HG03565 (cell line): ENCODE data around the gene PDIK1L.
A peak's percentile ranks its signal among the peaks of the same experiment; 100 is the strongest.

Experiments
- ATAC-seq: cut with Tn5 transposase; IDR thresholded peaks from one replicate; pipeline ENCODE4 v1.9.1; 2021; ENCODE audit warnings: mild to moderate bottlenecking, moderate library complexity; ENCODE audit not compliant: unreplicated experiment

The PDIK1L gene

GRCh38 chr1:26169198-26169554 lies 57.6 kb downstream of the PDIK1L start:
- ATAC-seq = no peak

DNA sequence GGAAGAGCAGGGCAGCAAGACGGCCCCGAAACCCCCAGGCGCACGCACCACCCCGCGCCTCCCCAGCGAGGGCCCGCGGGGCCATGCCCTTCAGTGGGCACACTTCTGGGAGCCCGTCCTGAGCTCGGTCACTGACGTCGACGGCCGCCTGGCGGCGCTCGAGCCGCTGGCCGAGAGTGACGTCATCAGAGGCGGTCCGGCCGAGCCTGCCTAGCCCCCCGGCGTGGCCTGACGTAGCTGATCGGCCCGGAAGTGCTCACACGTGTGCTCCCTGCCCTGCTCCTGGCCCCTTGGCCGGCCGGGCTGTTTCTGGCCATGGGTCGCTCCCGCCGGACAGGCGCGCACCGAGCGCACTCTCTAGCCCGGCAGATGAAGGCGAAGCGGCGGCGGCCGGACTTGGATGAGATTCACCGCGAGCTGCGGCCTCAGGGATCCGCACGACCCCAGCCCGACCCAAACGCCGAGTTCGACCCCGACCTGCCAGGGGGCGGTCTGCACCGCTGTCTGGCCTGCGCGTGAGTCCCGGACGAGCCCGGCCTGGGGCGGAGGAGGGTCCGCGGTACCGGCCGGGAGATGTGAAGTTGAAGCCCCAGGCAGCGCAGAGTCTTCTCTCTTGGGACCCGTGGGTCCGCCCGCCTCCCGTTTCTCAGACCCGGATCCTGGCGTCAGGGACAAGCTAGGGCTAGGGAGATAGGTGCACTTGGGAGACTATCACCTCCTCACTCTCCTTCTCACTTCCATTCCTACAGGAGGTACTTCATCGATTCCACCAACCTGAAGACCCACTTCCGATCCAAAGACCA lies 58.2 kb downstream of the PDIK1L start, which contains the start of gene ZNF593:
TSS of gene ZNF593 (plus strand) at position 240 of the 803 bp plus-strand sequence. CDS start at position 316, 76 bp downstream.
- peak; percentile 87 for ATAC-seq

DNA sequence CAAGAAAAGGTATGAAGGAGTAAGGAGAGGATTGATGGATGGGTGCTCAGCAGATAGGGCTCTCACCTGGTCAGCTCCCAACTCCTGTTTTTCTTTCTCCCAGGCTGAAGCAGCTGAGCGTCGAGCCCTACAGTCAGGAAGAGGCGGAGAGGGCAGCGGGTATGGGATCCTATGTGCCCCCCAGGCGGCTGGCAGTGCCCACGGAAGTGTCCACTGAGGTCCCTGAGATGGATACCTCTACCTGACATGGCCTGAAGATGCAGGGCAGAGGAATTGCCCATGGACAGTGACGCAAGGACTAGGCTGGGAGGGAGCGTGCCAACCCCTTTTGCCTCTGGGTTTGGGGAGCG lies 58.8 kb downstream of the PDIK1L start:
- no peak for ATAC-seq

DNA sequence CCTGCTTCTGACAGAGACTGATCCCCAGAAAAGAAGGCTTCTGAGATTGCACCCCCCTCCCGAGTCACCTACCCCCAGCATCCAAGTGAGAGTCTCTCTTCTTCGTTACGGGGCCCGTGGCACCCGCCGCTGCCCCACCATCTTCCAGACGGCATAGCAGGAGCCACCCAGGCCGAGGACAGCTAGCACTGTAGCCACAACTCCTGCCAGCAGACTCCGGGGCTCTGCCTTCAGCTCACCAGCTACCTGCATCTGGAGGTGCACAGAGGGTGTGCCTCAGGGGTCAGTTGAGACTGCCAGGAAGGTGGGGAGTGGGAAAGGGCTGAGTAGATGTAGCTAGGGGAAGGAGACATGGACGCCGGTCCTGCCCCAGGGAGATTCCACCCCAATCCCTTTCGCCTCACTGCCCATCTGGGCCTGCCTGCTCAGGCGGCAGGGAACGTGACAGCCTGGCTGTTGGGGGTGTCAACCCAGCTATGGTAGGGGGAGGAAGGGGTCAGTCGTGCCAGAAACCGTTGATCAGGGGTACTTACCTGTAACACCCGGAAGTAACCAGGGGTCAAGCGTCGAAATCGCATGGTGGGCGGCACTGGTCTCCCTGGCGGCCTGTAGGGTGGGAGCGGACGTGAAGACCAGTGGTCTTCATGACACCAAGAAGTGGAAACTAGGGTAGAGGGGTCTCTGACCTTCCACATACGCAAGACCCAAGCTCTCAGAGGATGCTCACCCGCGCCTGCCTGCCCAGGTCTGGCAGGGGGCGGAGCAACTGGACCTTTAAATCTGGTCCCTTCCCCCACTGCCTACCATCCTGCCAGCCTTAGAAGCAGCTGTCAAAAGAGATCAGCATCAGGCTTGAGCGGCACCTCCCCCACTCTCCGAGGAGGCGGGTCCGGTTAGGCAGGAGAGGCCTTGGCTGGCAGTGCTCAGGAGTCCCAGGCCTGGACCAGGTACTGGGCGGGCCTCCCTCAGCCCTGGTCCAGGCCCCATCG lies 59.8 kb downstream of the PDIK1L start, which contains the start of gene ZNF593OS:
TSS of gene ZNF593OS (minus strand) at position 749 of the 989 bp plus-strand sequence. CDS start at position 578, 171 bp downstream.
- ATAC-seq = no peak
